ENCODE results near the gene CABLES2.

GRCh38 chr20:62350098-62350628 lies 56.9 kb downstream of the CABLES2 start:
- no peak for TF ChIP-seq PHF8 (IDR thresholded peaks at IDR 0.05; ENCODE audit: borderline replicate concordance, low read depth)
- TF ChIP-seq CTCF (IDR thresholded peaks at IDR 0.05): no peak
- no peak for TF ChIP-seq HDAC2 (IDR thresholded peaks at IDR 0.05)
- no peak for TF ChIP-seq POLR2A (IDR thresholded peaks at IDR 0.05; ENCODE audit: low read length)
- no peak for TF ChIP-seq KDM1A (IDR thresholded peaks at IDR 0.05; ENCODE audit: low read depth)
- no peak for TF ChIP-seq HMGXB4 (CRISPR knock-in tag; IDR thresholded peaks at IDR 0.05; ENCODE audit: borderline replicate concordance)
- no peak for TF ChIP-seq BHLHE40 (IDR thresholded peaks at IDR 0.05; ENCODE audit: low read depth, low read length)
- TF ChIP-seq SMC3 (IDR thresholded peaks at IDR 0.05): no peak
- TF ChIP-seq CHD2 (IDR thresholded peaks at IDR 0.05; ENCODE audit: low read length, partially characterized antibody): no peak
- TF ChIP-seq RAD21 (conservative IDR thresholded peaks at IDR 0.05 in 1 of 2, IDR thresholded peaks at IDR 0.05 in 1 of 2): peak; percentile 3 to 10; a peak in 1 of 5 replicates
